Measurements from ENCODE around the gene PARP9.
A peak's percentile ranks its signal among the peaks of the same experiment; 100 is the strongest.
"Not testable (repeated sequence)": the region's sequence is repeated elsewhere in the genome, so short reads cannot be mapped to it uniquely, and the experiment has no call there.

PARP9 gene

GRCh38 chr3:122515870-122516269, 48.2 kb downstream of the PARP9 start:
- DNase-seq: no peak

GRCh38 chr3:122515020-122515468, 49.1 kb downstream of the PARP9 start:
- DNase-seq: no peak

GRCh38 chr3:122514123-122515019, 49.7 kb downstream of the PARP9 start, which contains the start of gene KPNA1:
TSS of gene KPNA1 (minus strand) at chr3:122514939. CDS start at chr3:122496565, 18,374 bp downstream.
- DNase-seq: peak; percentile 88

- DNase-seq: no peak
Observed at GRCh38 chr3:122513386-122514122, 50.5 kb downstream of the PARP9 start.

- no peak for DNase-seq
Observed at GRCh38 chr3:122512284-122512683, 51.8 kb downstream of the PARP9 start.

- DNase-seq: no peak
Observed at GRCh38 chr3:122510878-122511535, 53.1 kb downstream of the PARP9 start.

- not testable (repeated sequence) for DNase-seq
Observed at GRCh38 chr3:122508944-122509343, 55.2 kb downstream of the PARP9 start.

- DNase-seq: no peak
Observed at GRCh38 chr3:122508135-122508914, 55.8 kb downstream of the PARP9 start.

- DNase-seq: no peak
Observed at GRCh38 chr3:122506450-122506849, 57.6 kb downstream of the PARP9 start.

GRCh38 chr3:122505676-122506075, 58.4 kb downstream of the PARP9 start:
- no peak for DNase-seq

GRCh38 chr3:122502941-122503340, 61.2 kb downstream of the PARP9 start:
- DNase-seq: no peak

GRCh38 chr3:122502139-122502538, 62.0 kb downstream of the PARP9 start:
- DNase-seq: no peak

- DNase-seq: not testable (repeated sequence)
Observed at GRCh38 chr3:122500964-122501363, 63.1 kb downstream of the PARP9 start.

- DNase-seq: no peak
Observed at GRCh38 chr3:122498152-122498551, 65.9 kb downstream of the PARP9 start.

- DNase-seq: no peak
Observed at GRCh38 chr3:122497425-122497824, 66.7 kb downstream of the PARP9 start.

GRCh38 chr3:122496508-122496907, 67.6 kb downstream of the PARP9 start:
- no peak for DNase-seq

GRCh38 chr3:122493296-122493695, 70.8 kb downstream of the PARP9 start:
- no peak for DNase-seq

GRCh38 chr3:122488262-122488973, 75.7 kb downstream of the PARP9 start:
- no peak for DNase-seq

GRCh38 chr3:122484985-122485384, 79.1 kb downstream of the PARP9 start:
- no peak for DNase-seq

- no peak for DNase-seq
Observed at GRCh38 chr3:122481390-122481789, 82.7 kb downstream of the PARP9 start.
